Heart left ventricle (tissue), 13 donors: Measurements from ENCODE around the gene OR4F15.

Experiments used
- POLR2A ChIP-seq, 2 donors: fragments of 450-650 bp; IDR thresholded peaks; one replicate each; pipeline ENCODE4 v1.6.1; 2017; ENCODE audit warnings: antibody characterized with exemption in 2 of 2, mild to moderate bottlenecking in 2 of 2, moderate library complexity in 2 of 2
- TF ChIP-seq, protein P1 (sequence below), 12 donors: fragments of 200-600 bp; sonication (generic) in 4 of 12; IDR thresholded peaks; one replicate each; pipeline versions ENCODE4 v1.5.0 to v1.8.0; 2018 to 2022; ENCODE audit warnings: antibody characterized with exemption in 12 of 12, mild to moderate bottlenecking in 5 of 12
- donor health status: ischemic (EF 13 %, LVEDD 7.1; RV severe dilation, severe dysfunction).
- donor health status: DM: no; HTN: yes; CAD: no.
- donor health status: DM: no; HTN: no; CAD: no.
- donor health status: ischemic (EF 25% LVEDD 6.9; RV normal size, moderate dysfunction).
- donor health status: ischemic (EF 25% LVEDD 5.7; RV mildly dilated, moderate dysfunction).
- donor health status: ischemic (EF 35%, LVEDD 5.7; RV mildly dilated, moderate dysfunction).
- donor health status: nonischemic (EF 11% LVEDD 7.7; RV severe dilation, severe dysfunction).
- donor health status: DM: yes; HTN: yes; CAD: no.
- donor health status: PGD.
- donor health status: ischemic (EF 29% LVEDD 5.4; RV normal size, mild dysfunction).
- donor health status: nonischemic (EF 23%, LVEDD 6.1; RV moderate dilation, normal function).

DNA sequence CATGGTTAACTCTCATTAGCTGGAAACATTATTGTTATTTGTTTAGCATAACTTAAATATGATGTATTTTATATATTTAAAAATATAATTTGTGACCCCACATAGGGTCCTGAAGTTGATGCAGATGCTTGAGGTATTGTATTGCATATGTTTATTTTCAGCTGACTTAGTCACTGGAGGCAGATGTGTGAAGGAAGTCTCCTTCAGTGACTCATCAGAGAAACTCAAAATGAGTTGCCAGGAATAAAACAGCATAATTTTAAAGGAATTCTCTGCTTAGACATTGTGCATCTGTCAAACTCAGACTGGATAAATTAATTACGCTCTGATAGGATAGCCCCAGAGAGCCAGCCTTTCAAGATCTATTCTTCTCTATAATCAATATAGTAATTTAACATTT, 16.5 kb upstream of the OR4F15 start:
- TF ChIP-seq POLR2A (IDR thresholded peaks at IDR 0.05) = no peak
- TF ChIP-seq, protein P1, sequence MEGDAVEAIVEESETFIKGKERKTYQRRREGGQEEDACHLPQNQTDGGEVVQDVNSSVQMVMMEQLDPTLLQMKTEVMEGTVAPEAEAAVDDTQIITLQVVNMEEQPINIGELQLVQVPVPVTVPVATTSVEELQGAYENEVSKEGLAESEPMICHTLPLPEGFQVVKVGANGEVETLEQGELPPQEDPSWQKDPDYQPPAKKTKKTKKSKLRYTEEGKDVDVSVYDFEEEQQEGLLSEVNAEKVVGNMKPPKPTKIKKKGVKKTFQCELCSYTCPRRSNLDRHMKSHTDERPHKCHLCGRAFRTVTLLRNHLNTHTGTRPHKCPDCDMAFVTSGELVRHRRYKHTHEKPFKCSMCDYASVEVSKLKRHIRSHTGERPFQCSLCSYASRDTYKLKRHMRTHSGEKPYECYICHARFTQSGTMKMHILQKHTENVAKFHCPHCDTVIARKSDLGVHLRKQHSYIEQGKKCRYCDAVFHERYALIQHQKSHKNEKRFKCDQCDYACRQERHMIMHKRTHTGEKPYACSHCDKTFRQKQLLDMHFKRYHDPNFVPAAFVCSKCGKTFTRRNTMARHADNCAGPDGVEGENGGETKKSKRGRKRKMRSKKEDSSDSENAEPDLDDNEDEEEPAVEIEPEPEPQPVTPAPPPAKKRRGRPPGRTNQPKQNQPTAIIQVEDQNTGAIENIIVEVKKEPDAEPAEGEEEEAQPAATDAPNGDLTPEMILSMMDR (IDR thresholded peaks at IDR 0.05) = no peak
